Measurements from ENCODE around the gene HSPG2. TPM values are rescaled to one million over a fixed set of nuclear protein-coding genes. Genes with fewer than 3 reads are reported as not detected.

Gene HSPG2
- total RNA-seq, 2 experiments from 2014 or later: 1.6 to 4.7 TPM

- no peak for TF ChIP-seq EZH2phosphoT487 (IDR thresholded peaks at IDR 0.05; ENCODE audit: borderline replicate concordance, low read depth, low read length)
- Histone ChIP-seq H3K4me1 (ENCODE audit: insufficient read depth, low read length, poor library complexity, severe bottlenecking) (peaks cover 29% of the 10 kb centered on the region), H3K9me2 (ENCODE audit: insufficient read depth, low read length) (no peaks in the 10 kb centered on the region), H3K27ac (ENCODE audit: low read depth, low read length, poor library complexity, severe bottlenecking) (no peak overlapping the region), H3K9me3 (ENCODE audit: low read length) (peaks cover 7% of the 10 kb centered on the region; the same call in 1 of the 2 replicates), H4K20me1 (ENCODE audit: insufficient read depth, low read length) (no peaks in the 10 kb centered on the region), H3K79me2 (ENCODE audit: insufficient read depth, low read depth, low read length) (no peaks in the 10 kb centered on the region), H2AFZ (ENCODE audit: low read length) (no peak overlapping the region), H3K4me3 (ENCODE audit: low read depth, low read length, poor library complexity, severe bottlenecking) (no peak overlapping the region), H3K4me2 (ENCODE audit: low read length) (no peak overlapping the region), H3K36me3 (ENCODE audit: insufficient read depth, low read length) (no peaks in the 10 kb centered on the region)
- POLR2A ChIA-PET: no interaction called here
- BruUV-seq (replicated peaks): no TSS peak
- DNase-seq (ENCODE audit: low spot score): no peak
- CTCF ChIA-PET (ENCODE audit: unreplicated experiment): interaction anchor here (1.0 kb wide), 1 partner anchor 11 kb away, joined by 3 read pairs; no protein-coding TSS in a partner anchor
- intact Hi-C loops (cut with micrococcal nuclease; ENCODE audit: unreplicated experiment): no loop called here
These were observed 72.4 kb downstream of the HSPG2 start for GRCh38 chr1:21864730-21865129.

- ChIA-PET CTCF (ENCODE audit: unreplicated experiment) (no interaction called here), POLR2A (no interaction called here)
- no peak for TF ChIP-seq CTCF (conservative IDR thresholded peaks at IDR 0.05; ENCODE audit: low read length)
- TF ChIP-seq EZH2phosphoT487 (IDR thresholded peaks at IDR 0.05; ENCODE audit: borderline replicate concordance, low read depth, low read length): no peak
- Histone ChIP-seq H4K20me1 (ENCODE audit: insufficient read depth, low read length) (no peaks in the 10 kb centered on the region), H2AFZ (ENCODE audit: low read length) (no peak overlapping the region), H3K4me3 (ENCODE audit: low read depth, low read length, poor library complexity, severe bottlenecking) (no peak overlapping the region), H3K4me1 (ENCODE audit: insufficient read depth, low read length, poor library complexity, severe bottlenecking) (peaks cover 29% of the 10 kb centered on the region), H3K36me3 (ENCODE audit: insufficient read depth, low read length) (no peaks in the 10 kb centered on the region), H3K4me2 (ENCODE audit: low read length) (no peak overlapping the region), H3K9me3 (ENCODE audit: low read length) (peaks cover 7% of the 10 kb centered on the region; the same call in 1 of the 2 replicates), H3K27ac (ENCODE audit: low read depth, low read length, poor library complexity, severe bottlenecking) (no peak overlapping the region), H3K9me2 (ENCODE audit: insufficient read depth, low read length) (no peaks in the 10 kb centered on the region), H3K79me2 (ENCODE audit: insufficient read depth, low read depth, low read length) (no peaks in the 10 kb centered on the region)
- intact Hi-C loops (cut with micrococcal nuclease; ENCODE audit: unreplicated experiment): no loop called here
- DNase-seq (ENCODE audit: low spot score): no peak
- BruUV-seq (replicated peaks): no TSS peak
These were observed 73.1 kb downstream of the HSPG2 start for GRCh38 chr1:21863981-21864380.

DNA sequence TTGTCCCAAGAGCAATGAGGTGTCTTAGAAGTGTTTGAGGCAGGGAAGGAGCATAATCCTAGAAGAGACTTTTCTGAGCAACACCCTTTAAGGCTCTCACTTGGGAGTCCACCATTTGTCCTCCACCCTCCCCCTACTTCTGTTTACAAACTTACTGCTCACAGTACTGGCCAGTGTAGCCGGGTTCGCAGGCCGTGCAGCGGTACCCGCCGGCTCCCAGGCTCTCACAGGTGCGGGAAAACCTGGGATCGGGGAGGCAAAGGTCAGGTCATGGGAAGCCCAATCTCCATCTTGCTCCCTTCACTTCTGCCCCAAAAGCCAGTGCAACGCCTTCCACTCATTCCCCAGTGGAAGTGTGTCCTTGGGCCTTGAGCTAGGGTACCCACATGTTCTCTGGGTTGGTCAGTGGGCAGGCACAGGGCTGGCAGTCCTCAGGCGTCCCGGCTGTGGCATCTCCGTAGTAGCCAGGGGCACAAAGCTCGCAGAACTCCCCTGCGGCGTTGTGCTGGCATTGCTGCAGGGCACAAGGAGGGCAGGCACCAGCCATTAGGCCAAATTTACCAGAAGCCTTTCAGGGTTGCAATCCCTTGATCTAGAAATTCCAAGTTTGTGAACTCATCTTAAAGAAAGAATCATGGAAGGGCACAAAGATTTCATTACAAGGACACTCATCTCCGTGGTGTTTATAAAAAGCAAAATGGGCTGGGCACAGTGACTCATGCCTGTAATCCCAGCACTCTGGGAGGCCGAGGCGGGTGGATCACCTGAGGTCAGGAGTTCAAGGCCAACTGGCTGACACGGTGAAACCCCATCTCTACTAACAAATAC is 75.3 kb downstream of the HSPG2 start:
- Histone ChIP-seq H3K4me1 (ENCODE audit: insufficient read depth, low read length, poor library complexity, severe bottlenecking) (peaks cover 18% of the 10 kb centered on the region), H3K9me2 (ENCODE audit: insufficient read depth, low read length) (no peaks in the 10 kb centered on the region), H3K79me2 (ENCODE audit: insufficient read depth, low read depth, low read length) (no peaks in the 10 kb centered on the region), H3K4me3 (ENCODE audit: low read depth, low read length, poor library complexity, severe bottlenecking) (no peak overlapping the region), H3K4me2 (ENCODE audit: low read length) (no peak overlapping the region), H3K36me3 (ENCODE audit: insufficient read depth, low read length) (no peaks in the 10 kb centered on the region), H3K9me3 (ENCODE audit: low read length) (peaks cover 7% of the 10 kb centered on the region; the same call in 1 of the 2 replicates), H3K27ac (ENCODE audit: low read depth, low read length, poor library complexity, severe bottlenecking) (no peak overlapping the region), H4K20me1 (ENCODE audit: insufficient read depth, low read length) (no peaks in the 10 kb centered on the region), H2AFZ (ENCODE audit: low read length) (no peak overlapping the region)
- ChIA-PET POLR2A (no interaction called here), CTCF (ENCODE audit: unreplicated experiment) (no interaction called here)
- intact Hi-C loops (cut with micrococcal nuclease; ENCODE audit: unreplicated experiment): no loop called here
- BruUV-seq (replicated peaks): no TSS peak
- DNase-seq (ENCODE audit: low spot score): no peak
- TF ChIP-seq CTCF (conservative IDR thresholded peaks at IDR 0.05; ENCODE audit: low read length) (no peak), EZH2phosphoT487 (IDR thresholded peaks at IDR 0.05; ENCODE audit: borderline replicate concordance, low read depth, low read length) (no peak)
